ENCODE results near the gene TIMM17A. TPM values are rescaled to one million over a fixed set of nuclear protein-coding genes. Genes with fewer than 3 reads are reported as not detected.

The TIMM17A gene
- 21.9 and 82.1 TPM in 2 replicates for total RNA-seq (ENCODE audit: low replicate concordance)

GRCh38 chr1:201955009-201955728, at the start of gene TIMM17A:
TIMM17A (plus strand) TSS chr1:201955503; CDS start chr1:201955527, 24 bp downstream.

GRCh38 chr1:201946224-201946908, 8.9 kb upstream of the TIMM17A start, which contains the start of gene LMOD1:
LMOD1 (minus strand) TSS chr1:201946548; CDS start chr1:201946340, 208 bp downstream.

GRCh38 chr1:201982623-201983379, 27.5 kb downstream of the TIMM17A start, which contains the start of gene RNPEP:
RNPEP (plus strand) TSS chr1:201982648; CDS start chr1:201982667, 19 bp downstream.

GRCh38 chr1:202010180-202011015, 55.1 kb downstream of the TIMM17A start, which contains the start of gene ELF3:
ELF3 (plus strand) TSS chr1:202010587; CDS start chr1:202011137, 550 bp downstream.

Other genes with a start within 250 kb of the TIMM17A start
- 18.0 and 29.3 TPM in 2 replicates for gene IPO9, start 126.3 kb upstream of the TIMM17A start, total RNA-seq (ENCODE audit: low replicate concordance)
- 9.1 and 13.5 TPM in 2 replicates for gene SHISA4, start 66.6 kb upstream of the TIMM17A start, total RNA-seq (ENCODE audit: low replicate concordance)
- gene LMOD1, start 9.0 kb upstream of the TIMM17A start, total RNA-seq (ENCODE audit: low replicate concordance), result 2.7 and 7.4 TPM in 2 replicates
- 33.1 and 36.5 TPM in 2 replicates for gene RNPEP, start 27.1 kb downstream of the TIMM17A start, total RNA-seq (ENCODE audit: low replicate concordance)
- gene ELF3, start 55.1 kb downstream of the TIMM17A start, total RNA-seq (ENCODE audit: low replicate concordance), result 0.45 TPM in 1 of 2 replicates, not detected in the other
- under 0.01 and 0.12 TPM in 2 replicates for gene GPR37L1, start 167.4 kb downstream of the TIMM17A start, total RNA-seq (ENCODE audit: low replicate concordance)
- gene ARL8A, start 189.2 kb downstream of the TIMM17A start, total RNA-seq (ENCODE audit: low replicate concordance), result 14.5 and 22.5 TPM in 2 replicates
- not detected in 2 replicates for gene PTPN7, start 205.1 kb downstream of the TIMM17A start, total RNA-seq (ENCODE audit: low replicate concordance)
- not detected in 2 replicates for gene LGR6, start 238.3 kb downstream of the TIMM17A start, total RNA-seq (ENCODE audit: low replicate concordance)